Measurements from ENCODE around the gene ITSN1.

The ITSN1 gene

GRCh38 chr21:33893917-33894316 is 251.6 kb downstream of the ITSN1 start:
- Histone ChIP-seq H3K36me3 (ENCODE audit: insufficient read depth, low read length) (no peaks in the 10 kb centered on the region), H3K4me1 (ENCODE audit: insufficient read depth, low read length) (peaks cover 10% of the 10 kb centered on the region), H3K9ac (ENCODE audit: low read depth, low read length) (no peak overlapping the region), H3K9me3 (ENCODE audit: control insufficient read depth, insufficient read depth, low read length) (no peaks in the 10 kb centered on the region)

DNA sequence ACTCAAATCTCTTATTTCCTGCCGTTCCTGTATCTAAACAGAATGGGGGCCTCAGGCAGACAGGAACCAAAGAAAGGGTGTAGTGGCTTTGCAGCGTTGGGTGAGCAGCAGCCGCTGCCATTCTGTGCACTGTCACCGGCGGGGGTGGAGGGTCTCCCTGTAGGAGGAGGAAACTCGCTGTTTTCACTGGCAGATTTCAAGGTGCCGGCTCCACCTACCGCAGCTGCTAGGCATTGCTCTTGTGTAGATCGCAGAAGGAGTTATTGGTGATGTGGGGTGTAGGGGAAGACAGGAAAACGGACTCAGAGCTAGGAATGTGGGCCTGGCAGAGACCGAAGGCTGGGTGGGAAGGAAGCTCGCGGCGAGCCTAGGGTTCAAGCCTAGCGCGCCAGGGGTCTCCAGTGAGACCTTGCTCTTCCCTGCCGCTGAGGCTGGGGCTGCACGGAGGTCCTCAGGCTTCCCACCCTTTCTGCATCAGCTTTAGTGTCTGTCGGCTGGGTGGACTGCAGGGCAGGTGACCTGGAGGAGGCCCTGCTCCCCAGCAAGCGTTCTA is 252.5 kb downstream of the ITSN1 start:
- Histone ChIP-seq H3K36me3 (ENCODE audit: insufficient read depth, low read length) (no peaks in the 10 kb centered on the region), H3K9me3 (ENCODE audit: control insufficient read depth, insufficient read depth, low read length) (no peaks in the 10 kb centered on the region), H3K9ac (ENCODE audit: low read depth, low read length) (peak overlapping the region; percentile 29; the same call in 1 of the 2 replicates), H3K4me1 (ENCODE audit: insufficient read depth, low read length) (peaks cover 10% of the 10 kb centered on the region)

GRCh38 chr21:33895356-33895755 is 253.1 kb downstream of the ITSN1 start:
- peaks cover 10% of the 10 kb centered on the region for H3K4me1 ChIP-seq (ENCODE audit: insufficient read depth, low read length)
- H3K36me3 ChIP-seq (ENCODE audit: insufficient read depth, low read length), result no peaks in the 10 kb centered on the region
- no peaks in the 10 kb centered on the region for H3K9me3 ChIP-seq (ENCODE audit: control insufficient read depth, insufficient read depth, low read length)
- no peak overlapping the region for H3K9ac ChIP-seq (ENCODE audit: low read depth, low read length)

- Histone ChIP-seq H3K36me3 (ENCODE audit: insufficient read depth, low read length) (no peaks in the 10 kb centered on the region), H3K4me1 (ENCODE audit: insufficient read depth, low read length) (peaks cover 10% of the 10 kb centered on the region)
Measured at GRCh38 chr21:33896691-33897090, 254.4 kb downstream of the ITSN1 start.

DNA sequence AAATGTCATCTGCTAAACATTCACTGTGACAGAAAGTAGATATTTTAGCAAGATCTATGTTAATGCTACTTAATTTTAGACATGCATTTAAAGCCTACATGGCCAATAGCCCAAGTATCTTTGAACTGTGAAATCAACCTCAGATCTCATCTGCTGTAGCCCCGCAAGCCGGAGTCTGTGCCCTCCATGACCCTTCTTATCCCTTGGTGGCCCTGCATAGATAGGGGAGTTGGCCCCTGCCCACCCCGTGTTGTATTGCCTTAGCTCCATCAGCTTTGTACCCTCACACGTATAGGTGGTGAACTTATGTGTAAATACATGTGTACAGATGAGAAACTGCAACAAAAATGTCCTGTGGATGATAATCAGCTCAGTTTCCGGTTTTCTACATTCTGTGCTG is 254.8 kb downstream of the ITSN1 start:
- H3K4me1 ChIP-seq (ENCODE audit: insufficient read depth, low read length), result peaks cover 10% of the 10 kb centered on the region
- H3K9me3 ChIP-seq (ENCODE audit: control insufficient read depth, insufficient read depth, low read length), result no peaks in the 10 kb centered on the region
- H3K9ac ChIP-seq (ENCODE audit: low read depth, low read length), result no peak overlapping the region
- no peaks in the 10 kb centered on the region for H3K36me3 ChIP-seq (ENCODE audit: insufficient read depth, low read length)

More at GRCh38 chr21:33896691-33897090, 254.4 kb downstream of the ITSN1 start:
- Histone ChIP-seq H3K9me3 (ENCODE audit: control insufficient read depth, insufficient read depth, low read length) (no peaks in the 10 kb centered on the region), H3K9ac (ENCODE audit: low read depth, low read length) (no peak overlapping the region)

GRCh38 chr21:33897739-33898138 is 255.4 kb downstream of the ITSN1 start:
- H3K4me1 ChIP-seq (ENCODE audit: insufficient read depth, low read length), result peaks cover 5% of the 10 kb centered on the region; the same call in 1 of the 2 replicates

DNA sequence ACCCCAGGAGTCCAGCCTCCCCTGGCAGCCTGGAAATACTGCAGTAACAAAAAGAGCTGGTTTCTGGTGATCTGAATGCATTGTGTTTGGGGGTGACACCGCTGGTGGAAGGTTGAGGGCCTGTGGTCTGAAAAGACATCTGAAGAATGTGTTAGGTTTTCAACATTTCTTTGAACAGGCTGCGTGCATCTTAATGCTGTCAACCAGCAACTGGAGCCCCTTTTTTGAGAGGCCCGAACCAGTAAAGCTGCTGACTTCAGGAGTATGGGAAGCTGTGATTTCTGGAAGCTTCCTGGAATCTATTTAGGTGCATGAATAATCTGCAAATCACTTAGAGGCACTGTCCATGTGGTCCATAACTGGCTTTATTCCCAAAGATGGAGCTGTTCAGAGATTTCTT is 256.3 kb downstream of the ITSN1 start:
- H3K4me1 ChIP-seq (ENCODE audit: insufficient read depth, low read length), result peaks cover 5% of the 10 kb centered on the region; the same call in 1 of the 2 replicates
- no peak overlapping the region for H3K9ac ChIP-seq (ENCODE audit: low read depth, low read length)
- H3K9me3 ChIP-seq (ENCODE audit: control insufficient read depth, insufficient read depth, low read length), result no peaks in the 10 kb centered on the region
- H3K36me3 ChIP-seq (ENCODE audit: insufficient read depth, low read length), result no peaks in the 10 kb centered on the region

More at GRCh38 chr21:33897739-33898138, 255.4 kb downstream of the ITSN1 start:
- H3K36me3 ChIP-seq (ENCODE audit: insufficient read depth, low read length), result no peaks in the 10 kb centered on the region
- no peaks in the 10 kb centered on the region for H3K9me3 ChIP-seq (ENCODE audit: control insufficient read depth, insufficient read depth, low read length)
- H3K9ac ChIP-seq (ENCODE audit: low read depth, low read length), result no peak overlapping the region

DNA sequence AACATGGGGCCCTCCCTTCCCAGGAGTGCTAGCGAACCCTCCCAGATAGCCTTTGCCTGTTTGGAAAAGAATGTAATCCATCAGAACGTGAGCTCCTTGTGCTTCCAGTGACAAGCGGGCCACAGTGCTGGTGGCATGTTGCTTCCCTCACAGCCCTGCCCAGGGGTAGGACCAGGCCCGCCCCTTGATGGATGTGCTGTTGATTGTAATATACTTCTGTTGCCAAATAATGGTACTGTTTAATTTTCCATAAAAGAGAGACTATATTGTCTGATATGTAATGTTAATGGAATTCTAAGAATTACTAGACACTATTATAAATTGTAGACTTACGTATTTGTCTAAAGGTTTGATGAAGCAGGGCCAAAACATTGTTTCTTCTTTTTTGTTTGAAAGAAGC is 256.9 kb downstream of the ITSN1 start:
- Histone ChIP-seq H3K36me3 (ENCODE audit: insufficient read depth, low read length) (peaks cover 2% of the 10 kb centered on the region; the same call in 1 of the 2 replicates), H3K4me1 (ENCODE audit: insufficient read depth, low read length) (peaks cover 5% of the 10 kb centered on the region; the same call in 1 of the 2 replicates), H3K9me3 (ENCODE audit: control insufficient read depth, insufficient read depth, low read length) (no peaks in the 10 kb centered on the region), H3K9ac (ENCODE audit: low read depth, low read length) (no peak overlapping the region)

- H3K9ac ChIP-seq (ENCODE audit: low read depth, low read length), result no peak overlapping the region
- no peaks in the 10 kb centered on the region for H3K4me1 ChIP-seq (ENCODE audit: insufficient read depth, low read length)
- no peaks in the 10 kb centered on the region for H3K9me3 ChIP-seq (ENCODE audit: control insufficient read depth, insufficient read depth, low read length)
- H3K36me3 ChIP-seq (ENCODE audit: insufficient read depth, low read length), result peaks cover 16% of the 10 kb centered on the region
Measured at GRCh38 chr21:33901412-33902288, 259.3 kb downstream of the ITSN1 start.

DNA sequence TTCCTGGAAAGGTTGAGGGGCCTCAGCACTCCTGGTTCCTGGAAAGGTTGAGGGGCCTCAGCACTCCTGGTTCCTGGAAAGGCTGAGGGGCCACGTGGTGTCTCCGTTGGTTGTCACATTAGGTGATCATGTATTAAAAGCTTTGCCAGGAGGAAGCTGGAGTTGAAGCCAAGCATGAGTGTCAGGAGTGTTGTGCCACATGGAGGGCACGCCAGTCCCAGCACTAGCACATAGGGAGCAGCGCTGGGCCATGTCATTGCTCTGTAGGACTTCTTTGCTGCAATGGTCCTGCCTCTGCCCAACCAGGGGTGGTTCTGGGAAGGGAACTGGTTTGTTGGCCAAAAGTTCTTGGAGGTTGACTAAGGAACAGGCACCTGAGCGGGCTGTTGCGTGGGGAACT is 260.0 kb downstream of the ITSN1 start:
- Histone ChIP-seq H3K9me3 (ENCODE audit: control insufficient read depth, insufficient read depth, low read length) (no peaks in the 10 kb centered on the region), H3K9ac (ENCODE audit: low read depth, low read length) (no peak overlapping the region), H3K36me3 (ENCODE audit: insufficient read depth, low read length) (peaks cover 19% of the 10 kb centered on the region), H3K4me1 (ENCODE audit: insufficient read depth, low read length) (no peaks in the 10 kb centered on the region)

GRCh38 chr21:33904041-33904440 is 261.7 kb downstream of the ITSN1 start:
- H3K9me3 ChIP-seq (ENCODE audit: control insufficient read depth, insufficient read depth, low read length), result no peaks in the 10 kb centered on the region
- no peaks in the 10 kb centered on the region for H3K4me1 ChIP-seq (ENCODE audit: insufficient read depth, low read length)
- no peak overlapping the region for H3K9ac ChIP-seq (ENCODE audit: low read depth, low read length)
- H3K36me3 ChIP-seq (ENCODE audit: insufficient read depth, low read length), result peaks cover 23% of the 10 kb centered on the region

DNA sequence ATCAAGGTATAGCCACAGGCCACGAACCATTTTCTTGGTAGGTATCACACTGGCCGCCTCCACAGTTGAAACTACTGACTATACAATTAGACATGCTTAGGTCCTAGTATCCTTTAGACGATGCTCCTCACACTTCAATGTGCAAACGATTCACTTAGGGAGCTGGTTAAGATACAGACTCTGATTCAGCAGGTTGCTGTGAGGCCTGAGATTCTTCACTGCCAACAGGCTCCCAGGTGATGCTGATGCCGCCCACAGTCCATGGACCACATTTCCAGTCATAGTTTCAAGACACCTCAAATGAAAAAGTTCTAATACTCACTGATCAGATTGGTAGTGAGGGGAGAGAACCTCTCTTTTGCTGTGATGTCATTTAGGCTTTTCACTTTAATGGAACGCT is 266.5 kb downstream of the ITSN1 start:
- Histone ChIP-seq H3K9me3 (ENCODE audit: control insufficient read depth, insufficient read depth, low read length) (no peaks in the 10 kb centered on the region), H3K36me3 (ENCODE audit: insufficient read depth, low read length) (peaks cover 37% of the 10 kb centered on the region), H3K9ac (ENCODE audit: low read depth, low read length) (no peak overlapping the region), H3K4me1 (ENCODE audit: insufficient read depth, low read length) (no peaks in the 10 kb centered on the region)

DNA sequence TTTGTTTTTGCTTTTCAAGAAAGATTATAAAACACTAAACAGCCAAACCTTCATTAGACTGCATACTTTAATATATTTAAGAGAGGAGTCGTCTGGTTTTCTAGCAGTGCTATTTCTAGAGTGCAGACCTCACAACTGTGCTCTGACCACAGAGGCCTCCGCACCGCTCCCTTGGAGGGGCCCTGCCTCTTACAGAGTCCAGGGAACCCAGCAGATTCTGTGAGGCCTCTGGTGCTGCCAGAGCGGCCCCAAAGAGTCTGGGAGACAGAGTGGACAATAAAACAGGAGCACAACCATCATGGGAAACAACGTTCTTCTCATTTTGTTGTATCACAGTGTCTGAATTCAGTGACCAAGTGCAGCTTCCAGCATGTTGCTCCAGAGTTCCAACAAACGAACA is 267.5 kb downstream of the ITSN1 start:
- Histone ChIP-seq H3K4me1 (ENCODE audit: insufficient read depth, low read length) (no peaks in the 10 kb centered on the region), H3K9ac (ENCODE audit: low read depth, low read length) (no peak overlapping the region), H3K36me3 (ENCODE audit: insufficient read depth, low read length) (peaks cover 30% of the 10 kb centered on the region), H3K9me3 (ENCODE audit: control insufficient read depth, insufficient read depth, low read length) (no peaks in the 10 kb centered on the region)

DNA sequence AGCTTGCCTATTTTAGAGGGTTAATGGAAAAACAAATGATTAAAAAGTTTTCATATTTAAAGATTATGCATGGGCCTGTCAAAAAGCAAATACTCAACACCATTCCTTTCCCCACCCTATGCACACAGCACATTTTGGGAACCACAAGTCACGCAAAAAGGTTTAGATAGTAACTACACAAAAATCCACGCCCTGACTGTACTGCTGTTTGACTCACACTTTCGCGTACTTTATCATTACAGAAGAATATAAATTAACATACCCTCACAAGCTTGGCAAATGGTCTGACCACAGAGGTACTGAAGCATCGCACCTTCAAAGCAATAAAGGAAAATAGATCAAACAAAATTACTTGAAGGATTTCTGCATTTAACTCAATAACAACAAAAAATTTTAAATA is 271.9 kb downstream of the ITSN1 start:
- H3K9ac ChIP-seq (ENCODE audit: low read depth, low read length), result no peak overlapping the region
- no peaks in the 10 kb centered on the region for H3K4me1 ChIP-seq (ENCODE audit: insufficient read depth, low read length)
- H3K9me3 ChIP-seq (ENCODE audit: control insufficient read depth, insufficient read depth, low read length), result no peaks in the 10 kb centered on the region
- H3K36me3 ChIP-seq (ENCODE audit: insufficient read depth, low read length), result peaks cover 14% of the 10 kb centered on the region
